ACC112 (cell line): Measurements from ENCODE around the gene PRLR.

Experiments
- H2AFZ ChIP-seq: fragments of 200-600 bp; sonication (generic); one replicate; pipeline ENCODE4 v1.6.0; 2017; ENCODE audit warnings: antibody characterized with exemption, low read length; ENCODE audit not compliant: unreplicated experiment
- H3K27ac ChIP-seq: fragments of 200-600 bp; sonication (generic); 2 replicates; pipeline ENCODE4 v1.5.1; 2014; ENCODE audit warnings: low read depth, mild to moderate bottlenecking, antibody characterized with exemption, low read length, moderate library complexity
- H3K27me3 ChIP-seq: fragments of 200-600 bp; sonication (generic); 2 replicates; pipeline ENCODE4 v1.6.1; 2014; ENCODE audit warnings: mild to moderate bottlenecking, antibody characterized with exemption, low read length, moderate library complexity, mixed read lengths; ENCODE audit not compliant: insufficient read depth
- H3K36me3 ChIP-seq: fragments of 200-600 bp; sonication (generic); 2 replicates; pipeline ENCODE4 v1.6.1; 2016; ENCODE audit warnings: mild to moderate bottlenecking, antibody characterized with exemption, low read length, moderate library complexity, mixed read lengths; ENCODE audit not compliant: insufficient read depth
- H3K4me1 ChIP-seq: fragments of 200-600 bp; sonication (generic); one replicate; pipeline ENCODE4 v1.6.1; 2016; ENCODE audit warnings: low read length, mixed read lengths; ENCODE audit not compliant: insufficient read depth, unreplicated experiment, control insufficient read depth
- H3K4me3 ChIP-seq: fragments of 200-600 bp; sonication (generic); 2 replicates; pipeline ENCODE4 v1.5.1; 2014; ENCODE audit warnings: mild to moderate bottlenecking, low read depth, low read length
- H3K79me2 ChIP-seq: fragments of 200-600 bp; sonication (generic); one replicate; pipeline ENCODE4 v1.6.0; 2016; ENCODE audit warnings: low read length; ENCODE audit not compliant: control insufficient read depth, unreplicated experiment, insufficient read depth

PRLR gene

GRCh38 chr5:35058374-35058788, 171.9 kb downstream of the PRLR start:
- no peak overlapping the region for H3K27ac ChIP-seq
- H3K4me3 ChIP-seq, result no peak overlapping the region
- H2AFZ ChIP-seq, result no peak overlapping the region
- H3K36me3 ChIP-seq, result no peaks in the 10 kb centered on the region
- H3K4me1 ChIP-seq, result peaks cover 10% of the 10 kb centered on the region
- H3K79me2 ChIP-seq, result no peaks in the 10 kb centered on the region
- H3K27me3 ChIP-seq, result no peaks in the 10 kb centered on the region

GRCh38 chr5:35056686-35057085, 173.6 kb downstream of the PRLR start:
- no peaks in the 10 kb centered on the region for H3K27me3 ChIP-seq
- H3K4me1 ChIP-seq, result peaks cover 10% of the 10 kb centered on the region
- H3K36me3 ChIP-seq, result no peaks in the 10 kb centered on the region
- H2AFZ ChIP-seq, result no peak overlapping the region
- no peak overlapping the region for H3K4me3 ChIP-seq
- H3K79me2 ChIP-seq, result no peaks in the 10 kb centered on the region
- no peak overlapping the region for H3K27ac ChIP-seq

GRCh38 chr5:35052838-35053237, 177.4 kb downstream of the PRLR start:
- no peaks in the 10 kb centered on the region for H3K36me3 ChIP-seq
- H3K79me2 ChIP-seq, result no peaks in the 10 kb centered on the region
- peaks cover 17% of the 10 kb centered on the region for H3K4me1 ChIP-seq
- H3K4me3 ChIP-seq, result no peak overlapping the region
- no peak overlapping the region for H3K27ac ChIP-seq
- H3K27me3 ChIP-seq, result no peaks in the 10 kb centered on the region
- no peak overlapping the region for H2AFZ ChIP-seq

- Histone ChIP-seq H3K4me3 (no peak overlapping the region), H3K27ac (no peak overlapping the region), H3K36me3 (no peaks in the 10 kb centered on the region), H2AFZ (no peak overlapping the region), H3K27me3 (no peaks in the 10 kb centered on the region), H3K4me1 (peaks cover 34% of the 10 kb centered on the region), H3K79me2 (no peaks in the 10 kb centered on the region)
Observed at GRCh38 chr5:35050541-35051126, 179.7 kb downstream of the PRLR start.

- Histone ChIP-seq H3K27me3 (no peaks in the 10 kb centered on the region), H2AFZ (no peak overlapping the region), H3K79me2 (no peaks in the 10 kb centered on the region), H3K27ac (no peak overlapping the region), H3K4me1 (peaks cover 24% of the 10 kb centered on the region), H3K4me3 (no peak overlapping the region), H3K36me3 (no peaks in the 10 kb centered on the region)
Observed at GRCh38 chr5:35048910-35049309, 181.4 kb downstream of the PRLR start.

GRCh38 chr5:35047785-35048404, 182.4 kb downstream of the PRLR start, which contains the start of gene AGXT2:
AGXT2 (minus strand) TSS chr5:35047949; CDS start chr5:35047892, 57 bp downstream.
- H3K27ac ChIP-seq, result peak within 1 kb of the TSS; percentile 53
- no peak within 1 kb of the TSS for H2AFZ ChIP-seq
- H3K36me3 ChIP-seq, result no peaks in the 10 kb centered on the region
- H3K4me1 ChIP-seq, result peaks cover 24% of the 10 kb centered on the region
- H3K79me2 ChIP-seq, result no peaks in the 10 kb centered on the region
- H3K4me3 ChIP-seq, result no peak within 1 kb of the TSS
- H3K27me3 ChIP-seq, result no peaks in the 10 kb centered on the region

DNA sequence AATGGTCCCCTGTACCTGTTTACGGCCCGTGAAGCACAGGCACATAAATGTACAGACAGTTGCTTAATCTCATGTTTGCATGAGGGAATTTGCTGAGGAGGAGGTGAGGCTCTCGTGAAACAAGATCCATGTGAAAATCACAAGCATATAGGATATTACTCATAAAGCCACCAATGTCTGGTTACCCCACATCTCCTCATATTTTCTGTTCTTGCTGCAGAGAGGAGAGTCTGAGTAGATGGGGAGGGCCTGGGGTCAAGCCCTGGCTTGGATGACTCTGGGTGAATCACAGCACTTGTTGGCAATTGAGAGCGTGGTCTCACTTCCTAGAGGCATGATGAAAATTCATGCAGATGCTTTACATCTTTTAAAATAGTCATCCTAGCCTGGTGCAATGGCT, 183.5 kb downstream of the PRLR start:
- Histone ChIP-seq H3K4me3 (no peak overlapping the region), H3K79me2 (no peaks in the 10 kb centered on the region), H3K36me3 (no peaks in the 10 kb centered on the region), H3K27me3 (no peaks in the 10 kb centered on the region), H3K27ac (peak overlapping the region; percentile 74), H2AFZ (no peak overlapping the region), H3K4me1 (peaks cover 24% of the 10 kb centered on the region)

GRCh38 chr5:35045280-35045679, 185.0 kb downstream of the PRLR start:
- Histone ChIP-seq H3K4me3 (no peak overlapping the region), H3K36me3 (no peaks in the 10 kb centered on the region), H3K27ac (no peak overlapping the region), H2AFZ (no peak overlapping the region), H3K79me2 (no peaks in the 10 kb centered on the region), H3K27me3 (no peaks in the 10 kb centered on the region), H3K4me1 (peaks cover 24% of the 10 kb centered on the region)

GRCh38 chr5:35044649-35045048, 185.6 kb downstream of the PRLR start:
- Histone ChIP-seq H2AFZ (no peak overlapping the region), H3K27ac (no peak overlapping the region), H3K79me2 (no peaks in the 10 kb centered on the region), H3K36me3 (no peaks in the 10 kb centered on the region), H3K27me3 (no peaks in the 10 kb centered on the region), H3K4me3 (no peak overlapping the region), H3K4me1 (peaks cover 24% of the 10 kb centered on the region)

DNA sequence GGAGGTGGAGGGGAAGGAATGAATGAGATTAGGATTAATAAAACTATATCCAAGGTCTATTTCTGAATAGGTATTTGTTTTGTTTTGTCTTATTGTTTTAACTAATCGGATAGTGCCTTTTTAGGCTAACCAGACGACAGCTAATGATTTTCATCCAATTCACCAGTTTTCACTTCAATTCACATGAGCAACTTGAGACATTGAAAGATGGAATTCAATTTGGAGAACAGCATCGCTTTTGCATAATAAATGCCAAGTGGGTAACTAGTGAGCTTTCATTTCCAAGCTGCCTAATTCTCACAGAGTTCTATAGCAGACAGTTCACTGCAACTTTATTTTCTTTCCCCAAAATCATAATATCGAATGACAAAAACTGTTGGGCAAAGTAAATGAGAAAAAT, 187.5 kb downstream of the PRLR start:
- no peak overlapping the region for H2AFZ ChIP-seq
- no peak overlapping the region for H3K27ac ChIP-seq
- no peaks in the 10 kb centered on the region for H3K27me3 ChIP-seq
- H3K4me1 ChIP-seq, result peaks cover 17% of the 10 kb centered on the region
- no peaks in the 10 kb centered on the region for H3K79me2 ChIP-seq
- H3K4me3 ChIP-seq, result no peak overlapping the region
- H3K36me3 ChIP-seq, result no peaks in the 10 kb centered on the region

GRCh38 chr5:35041261-35041660, 189.0 kb downstream of the PRLR start:
- no peak overlapping the region for H3K27ac ChIP-seq
- H3K79me2 ChIP-seq, result no peaks in the 10 kb centered on the region
- H2AFZ ChIP-seq, result no peak overlapping the region
- H3K4me1 ChIP-seq, result peaks cover 4% of the 10 kb centered on the region
- H3K36me3 ChIP-seq, result no peaks in the 10 kb centered on the region
- H3K4me3 ChIP-seq, result no peak overlapping the region
- no peaks in the 10 kb centered on the region for H3K27me3 ChIP-seq
